NCI-H345 treated with DMSO at 0.1 percent for 48 hours (cell line): ENCODE results near the gene ARMC6.

Experiments used
- DNase-seq: peaks from one replicate; lab custom pipeline; 2025; ENCODE audit not compliant: unreplicated experiment; lab: John Stamatoyannopoulos, UW

Gene ARMC6

DNA sequence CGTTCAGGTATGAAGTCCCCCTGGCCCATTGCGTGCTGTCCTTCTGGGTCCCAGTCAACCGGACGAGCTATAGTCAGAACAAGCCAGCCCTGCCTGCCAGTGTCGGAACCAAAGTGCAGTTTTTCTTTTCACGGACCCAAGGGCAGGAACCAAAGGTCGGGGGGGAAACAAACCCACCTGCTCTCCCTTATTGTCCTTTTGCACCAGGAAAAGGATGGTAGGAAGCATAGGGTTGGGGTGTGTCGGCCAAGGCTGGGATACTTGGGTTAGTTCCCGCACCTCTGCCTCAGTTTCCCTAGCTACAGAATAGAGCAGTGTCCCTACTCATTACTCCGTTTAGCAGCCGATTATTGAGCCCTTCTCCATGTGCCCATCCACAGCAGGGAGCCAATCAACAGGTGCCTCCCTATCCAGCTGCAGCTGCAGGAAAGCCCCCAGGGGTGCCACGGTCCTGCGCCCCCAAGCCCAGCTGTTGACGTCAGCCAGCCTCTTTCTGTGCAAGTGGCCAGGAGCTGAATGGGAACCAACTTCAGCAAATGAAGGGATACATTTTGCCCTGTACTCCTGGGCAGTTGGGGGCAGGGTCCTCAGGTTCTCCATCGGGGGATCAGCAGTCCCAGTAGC is 21.0 kb downstream of the ARMC6 start:
- DNase-seq: no peak

DNA sequence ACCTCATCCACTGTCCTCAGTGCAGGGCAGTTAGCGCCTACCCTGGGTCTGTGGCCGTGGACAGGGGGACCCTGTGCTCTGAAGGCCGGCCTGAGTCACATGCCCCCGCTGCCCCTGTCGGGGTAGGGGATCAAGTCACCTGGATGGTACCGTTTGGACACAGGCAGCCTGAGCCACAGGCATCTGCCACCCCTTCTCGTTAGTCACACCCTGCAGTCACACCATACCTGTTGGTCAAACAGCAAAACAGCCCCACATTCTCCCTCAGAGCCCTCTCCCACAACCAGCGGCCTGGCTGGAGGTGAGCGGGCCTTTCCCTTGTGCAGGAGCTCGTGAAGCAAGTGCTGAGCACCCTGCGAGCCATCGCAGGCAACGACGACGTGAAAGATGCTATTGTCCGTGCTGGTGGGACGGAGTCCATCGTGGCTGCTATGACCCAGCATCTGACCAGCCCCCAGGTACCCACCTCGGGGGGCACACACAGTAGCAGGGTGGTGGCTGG is 21.6 kb downstream of the ARMC6 start:
- no peak for DNase-seq

DNA sequence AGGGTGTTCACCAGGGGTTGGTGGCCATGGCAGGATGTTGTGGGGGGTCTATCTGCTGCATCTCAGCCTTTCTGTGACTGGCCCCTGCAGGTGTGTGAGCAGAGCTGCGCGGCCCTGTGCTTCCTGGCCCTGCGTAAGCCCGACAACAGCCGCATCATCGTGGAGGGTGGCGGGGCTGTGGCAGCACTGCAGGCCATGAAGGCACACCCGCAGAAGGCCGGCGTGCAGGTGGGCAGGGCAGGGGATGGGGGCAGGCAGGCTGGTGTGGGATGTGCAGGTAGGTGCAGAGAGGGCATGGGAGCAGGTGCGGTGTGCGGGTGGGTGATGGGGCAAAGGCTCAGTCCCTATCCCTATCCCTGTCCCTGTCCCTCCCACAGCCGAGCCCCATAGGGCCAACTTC is 22.3 kb downstream of the ARMC6 start:
- no peak for DNase-seq

DNA sequence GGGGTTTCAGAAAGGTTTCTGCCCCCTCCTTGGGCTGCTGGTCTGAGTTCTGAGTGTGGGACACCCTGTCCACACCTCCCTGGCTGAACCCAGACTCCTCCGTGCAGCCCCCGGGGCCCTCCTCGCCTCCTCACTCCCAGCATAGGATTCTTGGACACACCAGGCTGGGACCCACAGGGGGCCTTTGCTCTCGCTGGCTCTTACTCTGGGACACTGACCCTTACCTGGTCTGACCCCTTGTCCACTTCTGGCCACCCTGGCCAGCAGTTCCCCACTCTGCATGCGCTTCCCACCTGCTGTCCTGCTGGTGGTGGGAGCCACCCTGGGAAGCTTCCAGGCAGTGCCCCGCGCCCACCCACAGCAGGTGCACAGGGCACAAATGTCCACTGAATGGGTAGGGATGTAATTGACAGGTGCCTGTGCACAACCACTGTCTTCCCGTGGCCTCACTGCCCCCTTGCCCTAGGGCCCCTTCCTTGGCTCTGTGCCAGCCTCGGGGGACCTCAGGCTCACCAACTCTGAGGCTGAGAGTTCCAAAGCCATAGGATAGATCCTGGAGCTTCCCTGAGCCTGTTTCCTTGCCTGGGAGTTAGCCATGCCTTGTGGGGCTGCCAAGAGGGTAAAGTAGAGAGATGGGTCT is 23.4 kb downstream of the ARMC6 start:
- no peak for DNase-seq

DNA sequence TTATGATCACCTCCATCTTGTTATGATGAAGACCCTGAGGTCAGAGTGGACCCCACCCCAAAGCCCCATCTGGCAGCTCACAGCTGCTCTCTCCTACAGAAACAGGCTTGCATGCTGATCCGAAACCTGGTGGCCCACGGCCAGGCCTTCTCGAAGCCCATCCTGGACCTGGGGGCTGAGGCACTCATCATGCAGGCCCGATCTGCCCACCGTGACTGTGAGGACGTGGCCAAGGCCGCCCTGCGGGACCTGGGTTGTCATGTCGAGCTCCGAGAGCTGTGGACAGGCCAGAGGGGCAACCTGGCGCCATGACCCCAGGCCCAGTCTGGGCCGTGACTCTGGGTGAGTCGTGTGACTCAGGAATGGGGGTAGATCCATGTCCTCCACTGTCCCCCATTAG is 23.9 kb downstream of the ARMC6 start:
- no peak for DNase-seq

DNA sequence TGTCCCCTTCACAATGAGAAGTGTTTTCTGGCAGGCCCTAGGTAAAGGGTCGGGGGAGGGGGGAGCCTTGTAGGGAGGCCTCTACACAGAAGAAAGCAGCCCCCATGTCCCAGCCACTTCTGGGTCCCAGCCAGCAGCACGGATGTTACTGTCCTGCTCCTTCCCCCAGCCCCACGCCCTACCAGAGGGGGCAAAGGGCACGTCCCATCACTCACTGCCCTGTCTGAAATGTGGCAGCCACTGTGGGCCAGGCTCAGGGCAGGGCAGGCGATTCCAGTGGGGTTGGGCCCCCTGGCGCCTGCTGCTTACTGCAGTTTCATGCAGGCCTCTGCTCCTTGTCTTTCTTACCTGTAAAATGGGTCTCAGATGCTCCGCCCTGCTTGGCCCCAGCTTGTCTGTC is 24.3 kb downstream of the ARMC6 start:
- DNase-seq: no peak

DNA sequence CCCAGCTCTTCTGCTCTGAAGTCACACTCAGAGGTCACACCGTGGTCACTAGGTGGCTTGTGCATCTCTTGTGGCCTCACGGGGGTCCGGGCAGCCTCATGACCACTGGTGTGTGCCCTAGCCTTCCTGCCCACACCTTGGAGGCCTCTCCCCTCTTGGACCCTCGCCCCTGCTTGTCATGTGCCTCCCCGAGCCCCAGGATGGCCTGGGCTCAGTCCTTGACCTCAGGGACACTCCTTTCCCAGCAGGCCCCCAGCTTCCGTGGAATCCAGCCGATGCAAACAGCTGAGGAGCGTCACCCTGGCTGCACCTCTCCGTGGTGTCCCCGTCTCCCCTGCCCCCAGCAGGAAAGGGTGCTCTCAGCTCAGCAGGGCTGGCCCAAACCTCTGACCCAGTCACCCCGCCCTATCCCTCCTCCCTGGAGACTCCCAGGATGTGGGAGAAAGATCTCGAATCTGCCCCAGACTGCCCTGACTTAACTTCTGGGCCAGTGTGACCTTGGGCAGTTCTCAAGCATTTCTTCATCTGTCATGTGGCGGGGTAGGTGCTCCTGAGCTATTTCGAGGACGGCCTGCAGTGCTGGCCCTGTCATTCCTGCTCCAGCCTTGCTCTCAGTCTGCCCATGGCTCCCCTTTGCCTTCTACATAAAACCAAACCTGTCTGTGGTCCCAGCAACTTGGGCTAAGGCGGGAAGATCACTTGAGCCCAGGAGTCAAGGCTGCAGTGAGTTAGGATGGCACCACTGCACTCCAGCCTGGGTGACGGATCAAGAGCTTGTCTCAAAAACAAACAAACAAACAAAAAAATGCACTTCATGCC is 25.8 kb downstream of the ARMC6 start:
- DNase-seq: no peak

DNA sequence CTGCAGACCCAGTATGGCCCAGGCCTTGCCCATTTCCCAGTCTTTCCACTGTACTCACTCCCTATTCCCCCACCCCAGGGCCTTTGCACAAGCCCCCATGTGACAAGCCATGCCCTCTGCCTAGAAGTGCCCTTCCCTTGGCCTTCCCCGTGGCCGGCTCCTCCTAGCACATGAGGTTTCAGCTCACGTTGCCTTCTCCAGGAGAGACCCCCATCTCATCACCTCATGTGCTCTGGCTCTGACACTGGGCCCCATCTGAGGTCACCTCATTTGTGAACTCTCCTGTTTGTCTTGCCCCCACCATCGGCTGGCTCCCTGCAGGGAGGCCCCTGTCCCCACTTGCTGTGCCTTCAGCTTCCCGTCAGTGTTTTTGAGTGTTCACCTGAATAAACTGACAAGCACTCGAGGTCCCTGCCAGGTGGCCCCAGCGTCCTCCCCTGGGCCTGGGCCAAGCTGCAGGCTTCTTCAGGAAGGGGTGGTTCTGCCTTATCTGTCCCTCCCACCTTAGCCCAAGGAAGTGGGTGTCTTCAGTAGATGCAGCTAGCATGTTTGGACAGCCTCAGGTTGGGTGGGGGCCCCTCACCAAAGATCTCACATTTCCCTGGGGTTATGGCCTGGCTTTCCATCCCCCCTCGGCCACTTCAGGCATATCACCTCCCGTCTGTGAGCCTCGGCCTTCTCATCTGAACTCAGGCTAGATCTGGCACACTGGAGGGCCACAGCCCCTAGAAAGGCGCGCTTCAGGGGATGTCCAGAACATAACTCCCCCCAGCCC is 26.6 kb downstream of the ARMC6 start:
- no peak for DNase-seq

DNA sequence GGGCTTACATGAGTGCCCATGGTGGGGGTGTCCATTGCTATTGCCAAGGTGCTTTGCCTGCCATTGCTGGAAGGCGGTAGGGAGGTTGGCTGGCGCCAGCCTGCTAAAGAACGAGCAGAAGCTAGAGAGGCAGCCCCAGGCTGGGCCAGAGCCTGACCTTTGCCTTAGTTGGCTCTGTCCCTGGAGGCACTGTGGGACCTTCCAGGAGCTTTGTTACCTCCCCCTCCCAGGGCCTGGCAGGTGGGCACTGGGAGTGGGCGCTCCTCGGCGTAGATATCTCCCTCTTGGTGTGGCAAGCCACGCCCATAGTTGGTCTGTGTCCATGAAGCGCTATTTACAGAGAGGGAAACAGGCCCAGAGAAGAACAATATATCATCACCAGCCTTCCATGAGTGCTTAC is 28.1 kb downstream of the ARMC6 start:
- no peak for DNase-seq

DNA sequence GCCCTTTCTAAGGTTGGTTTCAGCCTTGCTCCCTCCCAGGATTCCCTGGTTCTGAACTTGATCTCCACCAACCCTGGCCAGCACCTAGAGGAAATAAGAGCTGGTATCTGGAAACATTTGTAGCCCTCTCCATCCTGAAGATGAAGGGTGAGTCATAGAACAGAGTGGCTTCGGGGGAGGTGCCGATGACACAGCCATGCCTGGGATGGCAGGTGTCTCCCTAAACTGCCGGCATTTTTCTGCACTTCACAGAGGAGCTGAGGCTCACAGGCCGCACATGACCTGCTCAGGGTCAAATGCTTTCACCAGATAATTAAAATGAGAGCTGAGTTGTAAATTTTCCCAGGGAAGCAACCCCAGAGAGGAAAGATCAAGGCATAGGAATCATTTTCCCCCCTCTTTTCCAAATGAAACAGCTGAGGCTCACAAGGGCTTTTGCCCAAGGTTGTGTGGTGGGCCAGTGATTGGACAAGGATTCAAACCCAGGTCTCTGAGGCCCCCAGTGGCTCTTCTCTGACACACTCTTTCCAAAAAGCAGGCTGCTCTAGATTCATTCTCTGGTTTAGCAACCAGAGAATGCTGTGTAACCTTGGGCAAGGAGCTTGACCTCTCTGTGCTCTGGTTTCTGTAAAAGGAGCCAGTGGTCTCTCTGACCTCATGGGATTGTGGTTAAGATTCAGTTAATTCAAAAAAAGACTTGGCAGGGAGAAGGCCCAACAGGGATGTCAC is 29.2 kb downstream of the ARMC6 start:
- DNase-seq: no peak

DNA sequence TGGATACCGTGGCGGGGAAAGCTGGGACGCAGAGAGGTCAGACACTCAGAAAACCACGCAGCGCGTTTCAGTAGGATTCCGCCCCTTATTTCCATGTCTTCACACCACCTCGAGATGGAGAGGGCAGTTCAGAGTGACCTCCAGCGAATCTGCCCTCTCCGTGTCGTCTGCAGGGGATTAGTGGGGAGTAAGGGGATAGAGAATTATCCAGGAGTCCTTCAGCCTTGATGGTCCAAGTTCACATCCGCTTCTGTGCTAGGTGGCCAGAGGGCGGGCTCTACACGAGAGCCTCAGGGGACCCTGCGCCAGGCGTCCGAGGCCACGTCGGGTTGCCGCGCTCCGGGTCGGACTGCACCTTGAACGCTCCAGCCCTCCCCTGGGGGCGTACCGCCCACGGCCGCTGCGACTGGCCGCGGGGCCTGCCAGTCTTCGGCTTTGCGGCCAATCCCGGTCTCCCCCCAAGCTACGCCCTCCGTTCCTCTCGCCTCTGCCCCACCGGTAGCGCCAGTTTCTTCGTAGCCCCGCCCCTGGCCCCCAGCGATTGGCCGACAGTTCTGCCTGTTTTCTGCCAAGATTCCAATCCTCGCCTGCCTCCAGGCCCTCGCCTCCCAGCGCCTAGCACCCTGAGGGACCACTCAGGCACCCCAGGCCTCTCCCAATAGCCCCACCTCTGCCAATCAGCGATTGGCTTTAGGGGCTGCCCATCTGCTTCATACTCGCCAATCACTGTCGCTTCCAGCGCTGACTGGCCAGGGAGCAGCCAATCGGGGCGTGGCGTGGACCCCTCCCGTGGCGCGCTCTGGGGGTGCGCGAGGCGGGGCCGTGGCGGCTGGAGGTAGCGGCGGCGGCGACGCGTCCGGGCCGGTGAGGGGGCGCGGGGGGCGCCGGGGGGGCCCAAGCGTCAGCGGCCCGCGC is 30.0 kb downstream of the ARMC6 start, which contains the start of gene SLC25A42:
Gene SLC25A42, plus strand, starts transcription at position 812 of the 915 bp plus-strand sequence. CDS start 32,131 bp downstream, outside the sequence.
- peak; percentile 94 for DNase-seq

DNA sequence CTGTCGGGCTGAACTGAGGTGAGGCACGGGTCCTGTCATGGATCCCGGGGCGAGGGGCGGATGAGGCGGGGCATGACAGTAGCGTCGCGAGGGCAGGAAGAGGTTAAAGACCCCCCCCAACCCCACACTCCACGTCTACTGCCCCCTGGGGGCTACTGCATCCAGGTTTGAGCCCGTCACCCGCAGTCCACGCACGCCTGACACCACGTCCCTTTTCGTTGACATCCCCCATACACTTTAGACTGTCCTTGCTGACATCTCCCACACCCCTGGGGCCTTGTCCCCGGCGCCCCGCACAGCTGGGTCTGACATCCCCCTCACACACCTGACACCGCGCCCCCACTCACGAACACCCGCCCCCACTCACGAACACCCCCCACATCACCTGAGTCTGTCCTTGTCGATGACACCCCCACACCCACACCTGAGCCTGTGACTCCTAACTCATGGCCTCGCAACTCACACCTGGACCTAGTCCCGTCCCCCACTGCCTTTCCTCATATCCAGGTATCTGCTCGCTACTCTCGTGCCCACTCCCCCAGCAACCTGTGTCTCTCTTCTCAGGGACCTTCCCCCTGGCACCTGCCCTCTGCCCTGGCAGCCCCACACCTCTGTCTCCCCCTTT is 30.8 kb downstream of the ARMC6 start:
- DNase-seq: no peak

DNA sequence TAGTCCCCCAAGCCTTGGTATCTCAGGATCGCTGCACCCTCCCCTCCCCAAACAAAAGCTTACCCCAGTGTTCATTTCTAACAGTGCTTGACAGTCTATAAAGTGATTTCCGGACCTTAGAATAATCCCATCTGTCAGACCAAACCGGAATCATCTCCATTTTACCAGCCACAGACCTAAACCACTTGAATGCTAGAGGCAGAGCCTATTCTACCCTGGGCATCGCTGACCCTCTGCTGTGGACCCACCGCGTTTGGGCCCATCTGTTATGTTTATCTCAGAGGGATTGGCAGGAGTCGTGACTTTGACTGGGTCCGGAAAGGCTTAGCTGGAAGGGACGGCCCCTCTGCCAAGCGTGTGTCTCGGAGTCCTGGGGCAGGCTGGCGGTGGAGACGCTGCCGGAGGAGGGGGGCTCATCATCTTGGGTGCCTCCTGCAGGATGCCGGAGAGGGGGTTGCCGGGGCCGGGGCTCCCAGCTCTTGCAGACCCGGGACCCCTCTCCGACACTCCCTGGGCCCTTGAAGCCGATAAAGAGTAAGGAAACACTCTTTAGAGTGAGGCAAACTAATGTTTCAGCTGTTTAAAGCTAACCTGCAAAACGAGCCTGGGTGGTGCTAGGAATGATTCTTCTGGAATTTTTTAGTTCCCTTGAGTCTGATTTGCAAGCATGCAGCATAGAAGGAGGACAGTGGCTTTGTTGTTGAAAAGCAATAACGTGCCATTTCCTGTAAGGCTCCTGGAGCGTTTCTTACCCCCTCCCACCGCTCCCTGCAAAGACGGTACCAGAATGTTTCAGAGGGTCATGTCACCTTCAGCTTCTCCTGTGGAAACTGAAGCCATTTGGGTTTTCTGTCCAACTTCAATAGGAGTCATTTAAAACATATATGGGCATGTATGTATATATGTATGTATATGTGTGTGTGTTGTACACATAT is 31.7 kb downstream of the ARMC6 start:
- DNase-seq: no peak

DNA sequence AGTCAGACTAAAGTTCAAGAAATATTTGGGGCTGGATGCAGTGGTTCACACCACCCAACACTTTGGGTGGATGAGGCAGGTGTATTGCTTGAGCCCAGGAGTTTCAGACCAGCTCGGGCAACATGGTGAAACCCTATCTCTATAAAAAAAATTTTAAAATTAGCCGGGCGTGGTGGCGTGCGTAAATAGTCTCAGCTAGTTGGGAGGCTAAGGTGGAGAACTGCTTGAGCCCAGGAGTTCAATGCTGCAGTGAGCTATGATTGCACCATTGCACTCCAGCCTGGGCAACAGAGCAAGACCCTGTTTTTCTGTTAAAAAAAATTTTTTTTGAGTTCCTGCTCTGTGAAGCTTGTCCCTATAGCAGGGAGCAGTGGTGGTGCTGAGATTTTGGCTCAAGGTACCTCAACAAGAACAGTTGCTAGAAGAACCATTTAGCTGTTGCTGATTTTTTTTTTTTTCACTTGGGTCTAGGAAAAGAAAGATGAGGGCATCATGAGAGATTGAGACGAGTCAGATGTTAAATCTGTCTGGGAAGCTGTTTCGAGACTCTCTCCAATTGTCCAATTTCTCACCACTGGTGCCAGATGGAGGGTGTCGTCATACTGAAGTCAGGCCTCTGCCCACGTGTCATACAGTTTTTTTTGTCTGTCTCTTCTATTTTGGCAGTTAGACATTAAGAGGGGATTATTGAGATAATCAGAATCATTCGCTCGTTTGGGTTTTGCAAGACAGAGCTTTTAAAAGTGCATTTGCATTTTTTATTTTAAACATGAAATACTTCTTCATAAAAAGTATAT is 34.1 kb downstream of the ARMC6 start:
- no peak for DNase-seq

DNA sequence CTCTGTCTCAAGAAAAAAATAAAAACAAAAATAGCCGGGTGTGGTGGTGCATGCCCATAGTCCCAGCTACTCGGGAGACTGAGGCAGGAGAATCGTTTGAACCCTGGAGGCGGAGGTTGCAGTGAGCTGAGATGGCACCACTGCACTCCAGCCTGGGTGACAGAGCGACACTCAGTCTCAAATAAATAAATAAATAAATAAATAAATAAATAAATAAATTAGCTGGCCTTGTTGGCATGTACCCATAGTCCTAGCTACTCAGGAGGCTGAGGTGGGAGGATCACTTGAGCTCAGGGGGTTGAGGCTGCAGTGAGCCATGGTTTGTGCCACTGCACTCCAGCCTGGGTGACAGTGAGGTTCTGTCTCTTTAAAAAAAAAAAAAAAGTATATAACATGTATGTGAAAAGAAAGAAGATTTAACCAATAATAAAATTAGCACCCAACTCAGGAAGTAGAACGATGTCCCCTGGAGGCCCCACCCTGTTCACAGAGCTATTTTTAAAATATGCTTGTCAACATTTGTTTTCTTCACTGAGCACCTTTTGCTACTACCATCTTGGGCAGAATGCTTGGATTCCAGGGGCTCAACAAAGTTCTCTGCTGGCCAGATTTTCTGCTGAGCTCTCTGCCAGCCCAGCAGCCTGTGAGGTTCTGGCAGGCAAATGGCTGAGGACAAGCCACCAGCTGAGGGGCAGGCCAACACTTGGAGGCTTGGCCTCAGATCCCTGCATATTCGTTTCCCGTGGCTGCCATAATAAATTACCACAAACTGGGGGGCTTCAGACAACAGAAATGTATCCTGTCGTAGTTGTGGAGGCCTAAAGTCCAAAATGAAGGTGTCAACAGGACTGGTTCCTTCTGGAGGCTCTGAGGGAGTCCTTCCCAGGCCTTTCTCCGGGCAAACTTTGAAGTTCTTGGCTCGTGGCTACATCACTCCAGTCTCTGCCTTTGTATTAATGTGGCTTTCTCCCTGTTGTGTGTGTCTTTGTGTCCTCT is 35.6 kb downstream of the ARMC6 start:
- DNase-seq: no peak

DNA sequence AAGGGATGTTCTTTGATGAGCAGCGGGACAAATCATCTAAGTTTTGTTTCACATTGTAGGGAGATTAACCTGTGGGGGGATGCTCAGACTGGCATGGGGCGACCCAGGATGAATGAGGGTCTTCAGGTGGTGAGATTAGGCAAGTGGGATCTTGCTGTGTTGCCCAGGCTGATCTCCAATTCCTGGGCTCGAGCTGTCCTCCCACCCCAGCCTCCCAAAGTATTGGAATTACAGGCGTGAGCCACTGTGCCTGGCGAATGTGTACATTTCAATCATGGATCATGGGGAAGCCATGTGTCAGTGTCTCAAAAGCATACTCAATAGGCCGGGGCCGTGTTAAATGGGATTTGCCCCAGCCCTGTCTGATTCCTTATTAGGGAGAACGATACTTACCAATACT is 38.5 kb downstream of the ARMC6 start:
- no peak for DNase-seq
